Stimulated activated CD4-positive, alpha-beta T cell treated with anti-CD3 and anti-CD28 coated beads, Interleukin-15, amount 100 ng/mL, for 48 hours (primary cell): ENCODE data around the gene CATSPER1.
"Not testable (repeated sequence)": the region's sequence is repeated elsewhere in the genome, so short reads cannot be mapped to it uniquely, and the experiment has no call there.

Experiments used
- DNase-seq, 2 donors: peaks; one replicate each; pipeline ENCODE4 v3.0.0-alpha.2; 2020; ENCODE audit warnings: low read depth in 2 of 2

The CATSPER1 gene

DNA sequence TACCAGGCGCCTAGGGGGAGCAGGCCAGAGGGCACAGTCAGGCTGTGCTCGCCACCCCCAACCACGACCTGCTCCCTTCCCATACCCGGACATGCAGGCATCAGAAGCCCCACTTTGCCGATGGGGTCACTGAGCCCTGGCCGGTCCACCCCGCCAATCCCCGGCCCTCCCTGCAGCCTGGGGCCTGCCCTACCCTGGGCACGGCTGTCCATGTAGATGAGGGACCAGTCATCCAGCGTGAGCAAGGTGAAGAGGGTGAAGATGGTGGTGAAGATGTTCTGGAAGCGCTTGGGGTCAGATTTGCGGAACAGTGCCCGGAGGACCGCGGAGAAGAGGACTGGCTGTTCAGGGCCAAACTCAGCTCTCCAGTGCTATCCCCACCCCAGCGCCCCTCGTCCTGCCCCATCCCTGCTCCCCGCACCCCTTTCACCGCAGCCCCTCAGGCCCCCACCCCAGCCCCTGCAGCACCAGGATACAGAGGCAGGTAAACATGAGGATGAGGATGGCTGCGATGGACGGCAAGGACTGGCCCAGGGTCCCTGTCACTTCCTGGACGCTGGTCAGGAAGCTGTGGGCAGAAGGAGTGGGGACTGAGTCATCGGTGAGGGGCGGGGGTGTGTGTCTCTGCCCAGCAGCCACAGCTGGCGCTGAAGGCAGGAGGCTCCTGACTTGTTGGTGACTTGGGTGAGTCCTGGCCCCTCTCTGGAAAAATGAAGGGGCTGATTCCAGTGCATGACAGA, 5.5 kb downstream of the CATSPER1 start:
- no peak for DNase-seq

DNA sequence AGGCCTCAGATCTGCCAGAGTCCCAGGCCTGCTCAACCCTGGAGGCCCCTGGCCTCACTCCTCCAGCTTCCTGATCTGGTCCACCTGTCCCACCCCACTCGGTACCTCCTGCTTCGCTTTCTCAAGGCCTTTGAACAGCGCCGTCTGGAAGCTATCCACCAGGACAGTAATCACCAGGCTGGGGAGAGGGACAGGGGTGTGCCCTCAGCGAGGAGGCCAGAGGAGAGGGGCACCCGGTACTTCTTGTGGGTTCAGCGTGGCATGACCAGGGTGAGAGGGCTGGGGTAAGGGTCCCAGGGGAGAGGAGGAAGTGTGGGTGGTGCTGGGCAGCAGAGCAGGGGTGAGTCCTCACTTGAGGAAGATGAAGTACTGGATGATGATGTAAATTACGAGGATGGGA, 6.1 kb downstream of the CATSPER1 start:
- DNase-seq = no peak

DNA sequence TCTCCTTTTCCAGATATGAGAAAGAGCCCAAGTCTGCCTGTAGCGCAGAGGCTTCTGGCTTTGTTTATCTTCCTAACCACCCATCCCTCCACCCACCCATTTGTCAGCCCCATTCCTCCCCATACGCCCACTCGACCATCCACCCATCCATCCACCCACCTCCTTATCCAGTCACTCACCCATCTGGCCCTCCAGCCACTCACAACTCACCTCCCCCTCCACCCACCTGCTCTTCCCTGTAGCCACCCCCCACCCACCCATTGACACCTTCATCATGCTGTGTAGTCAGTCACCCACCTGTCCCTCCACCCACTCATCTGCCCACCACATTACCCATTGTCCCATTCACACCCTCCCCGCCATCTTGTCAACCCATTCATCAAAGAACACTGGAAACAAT, 9.0 kb downstream of the CATSPER1 start:
- no peak for DNase-seq

DNA sequence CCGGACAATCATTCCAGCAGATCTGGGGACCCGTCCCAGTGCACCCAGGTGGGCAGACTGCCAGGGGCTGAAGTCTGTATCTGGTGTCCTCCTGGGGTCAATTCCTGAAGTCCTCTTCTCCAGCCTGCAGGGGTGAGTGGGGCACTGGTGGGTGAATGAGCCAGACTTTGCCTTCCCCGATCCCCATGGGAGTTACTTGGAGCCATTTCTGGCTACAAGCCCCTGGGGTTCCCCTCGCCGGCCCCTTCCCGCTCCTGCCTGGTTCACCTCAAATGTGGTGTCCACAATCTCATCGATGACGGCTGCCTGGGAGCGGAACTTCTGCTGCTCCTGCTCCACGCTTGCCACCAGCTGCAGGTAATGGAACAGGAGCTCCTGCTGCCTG, 9.5 kb downstream of the CATSPER1 start:
- DNase-seq = no peak

- DNase-seq = no peak
Measured at GRCh38 chr11:66015936-66016792, 10.1 kb downstream of the CATSPER1 start.

DNA sequence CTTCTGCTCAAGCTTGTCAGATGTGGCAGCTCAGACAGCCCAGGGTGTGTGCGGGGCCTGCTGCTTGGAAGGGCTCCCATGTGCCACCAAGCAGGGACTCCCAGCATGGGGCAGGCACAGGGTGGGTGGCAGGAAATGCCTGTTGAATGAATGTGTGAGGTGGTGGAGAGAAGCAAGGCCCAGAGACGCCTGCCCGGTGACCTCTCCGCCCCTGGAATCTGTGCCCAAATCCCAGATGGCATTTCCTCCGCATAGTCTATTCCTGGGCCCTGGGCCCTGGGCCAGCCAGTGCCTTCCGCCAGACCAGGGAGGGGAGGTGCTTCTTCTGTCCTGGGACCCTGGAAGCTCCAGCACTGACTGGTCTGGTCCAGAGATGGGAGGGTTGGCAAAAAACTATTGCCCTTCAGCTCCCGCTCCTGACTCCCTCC, 10.8 kb downstream of the CATSPER1 start:
- no peak for DNase-seq

- DNase-seq = no peak
Measured at GRCh38 chr11:66014804-66015453, 11.3 kb downstream of the CATSPER1 start.

DNA sequence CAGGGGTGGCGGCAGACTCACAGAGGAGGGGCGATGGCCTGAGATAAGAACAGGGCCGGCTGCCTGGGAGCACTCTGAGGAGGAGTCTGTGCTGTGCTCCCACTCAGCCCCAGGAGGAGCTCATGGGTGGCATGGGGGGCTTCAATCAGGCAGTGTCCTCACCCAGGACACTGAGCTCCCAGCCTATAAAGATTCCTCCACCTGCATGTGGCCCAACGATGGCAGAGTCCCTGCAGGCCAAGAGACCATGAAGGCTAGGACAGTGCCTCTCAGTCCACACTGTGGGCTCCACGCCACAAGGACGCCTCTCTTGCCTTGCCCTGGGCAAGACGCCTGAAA, 12.5 kb downstream of the CATSPER1 start:
- DNase-seq = no peak

GRCh38 chr11:66012946-66013761, 13.1 kb downstream of the CATSPER1 start:
- no peak for DNase-seq

GRCh38 chr11:66012371-66012945, 13.8 kb downstream of the CATSPER1 start:
- no peak for DNase-seq

DNA sequence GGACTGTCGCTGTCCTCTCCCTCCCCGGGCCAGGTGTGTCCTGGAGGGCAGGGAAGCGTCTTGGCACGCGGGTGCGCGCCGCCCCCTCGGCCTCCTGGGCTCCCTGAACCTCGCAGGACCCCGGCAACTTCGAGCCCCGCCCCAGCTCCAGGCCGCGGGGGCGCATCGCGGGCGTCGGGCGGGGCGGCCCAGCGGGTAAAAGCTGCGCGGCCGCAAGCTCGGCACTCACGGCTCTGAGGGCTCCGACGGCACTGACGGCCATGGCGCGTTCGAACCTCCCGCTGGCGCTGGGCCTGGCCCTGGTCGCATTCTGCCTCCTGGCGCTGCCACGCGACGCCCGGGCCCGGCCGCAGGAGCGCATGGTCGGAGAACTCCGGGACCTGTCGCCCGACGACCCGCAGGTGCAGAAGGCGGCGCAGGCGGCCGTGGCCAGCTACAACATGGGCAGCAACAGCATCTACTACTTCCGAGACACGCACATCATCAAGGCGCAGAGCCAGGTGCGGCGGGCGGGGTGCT, 14.4 kb downstream of the CATSPER1 start, which contains the start of gene CST6:
Gene CST6, plus strand, starts transcription at position 224 of the 519 bp plus-strand sequence. Its CDS starts 37 bp downstream, at position 261.
- no peak for DNase-seq

GRCh38 chr11:66011239-66011784, 15.0 kb downstream of the CATSPER1 start:
- DNase-seq = no peak

DNA sequence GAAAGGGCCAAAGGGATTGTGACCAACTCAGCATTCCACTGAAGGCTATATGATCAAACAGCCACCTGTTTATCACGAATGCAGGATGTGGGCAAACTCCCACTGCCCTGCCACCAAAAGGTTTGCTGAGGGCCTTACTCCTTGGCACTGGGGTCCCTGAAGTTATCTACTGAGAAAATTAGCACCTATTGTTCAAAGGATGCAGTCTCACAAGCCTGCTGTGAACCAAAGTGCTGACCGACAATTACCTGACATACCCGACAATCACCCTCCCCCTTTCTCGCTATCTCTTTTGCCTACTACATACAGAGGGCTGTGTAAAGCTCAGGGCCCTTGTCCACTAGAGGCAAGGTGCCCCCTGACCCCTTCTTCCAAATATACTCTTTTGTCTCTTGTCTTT, 16.2 kb downstream of the CATSPER1 start:
- not testable (repeated sequence) for DNase-seq

GRCh38 chr11:66008468-66009101, 17.7 kb downstream of the CATSPER1 start:
- no peak for DNase-seq

- DNase-seq = no peak
Measured at GRCh38 chr11:66008095-66008467, 18.2 kb downstream of the CATSPER1 start.

GRCh38 chr11:66007201-66007634, 19.1 kb downstream of the CATSPER1 start:
- no peak for DNase-seq

DNA sequence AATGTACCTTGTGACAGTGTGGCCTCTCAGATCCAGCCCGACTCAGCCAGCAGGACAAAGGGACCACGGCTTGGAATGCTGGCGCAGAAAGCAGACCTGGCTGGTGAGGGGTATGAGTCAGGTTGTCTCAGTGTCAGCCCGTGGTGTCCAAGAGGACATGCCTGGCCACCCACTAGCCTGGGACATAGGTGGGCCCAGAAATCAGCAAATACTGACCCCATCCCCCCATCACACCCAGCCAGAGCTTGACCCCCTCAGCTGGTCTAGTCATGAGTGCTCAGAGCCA, 19.4 kb downstream of the CATSPER1 start:
- no peak for DNase-seq

DNA sequence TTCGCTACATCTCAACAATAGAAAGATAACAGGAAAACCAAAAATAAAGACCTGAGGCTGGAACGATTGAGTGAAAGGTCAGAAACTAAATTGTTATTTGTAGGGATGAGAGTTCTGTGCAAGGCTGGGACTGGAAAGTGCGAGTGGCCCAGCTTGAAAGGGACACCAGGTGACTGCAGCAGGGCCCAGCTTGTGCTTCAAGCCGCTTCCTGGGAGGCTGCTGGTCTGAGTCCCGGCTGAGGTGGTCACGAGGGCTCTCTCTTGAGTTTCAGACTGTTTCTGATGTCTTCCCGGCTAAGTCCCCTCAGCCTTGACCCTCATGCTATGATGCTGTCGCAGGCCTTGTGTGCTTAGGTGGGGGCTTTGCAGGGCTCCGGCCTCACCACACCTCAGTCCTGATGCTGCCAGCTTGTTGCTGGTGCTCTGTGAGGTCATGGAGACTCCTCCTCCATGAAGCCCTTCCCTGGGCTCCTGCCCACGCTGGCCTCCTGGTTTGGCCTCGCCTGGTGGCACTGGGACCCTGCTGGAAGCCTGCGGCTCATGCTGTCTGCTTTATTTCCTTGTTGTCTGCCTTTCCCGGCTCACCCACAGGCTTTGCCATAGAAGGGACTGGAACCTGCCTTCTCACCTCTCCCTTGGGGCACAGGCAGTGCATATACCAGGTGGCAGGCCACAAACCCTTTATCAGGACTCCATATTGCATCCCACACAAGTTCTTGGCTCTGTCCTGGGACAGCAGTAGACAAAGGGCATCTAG, 20.0 kb downstream of the CATSPER1 start:
- DNase-seq = no peak

DNA sequence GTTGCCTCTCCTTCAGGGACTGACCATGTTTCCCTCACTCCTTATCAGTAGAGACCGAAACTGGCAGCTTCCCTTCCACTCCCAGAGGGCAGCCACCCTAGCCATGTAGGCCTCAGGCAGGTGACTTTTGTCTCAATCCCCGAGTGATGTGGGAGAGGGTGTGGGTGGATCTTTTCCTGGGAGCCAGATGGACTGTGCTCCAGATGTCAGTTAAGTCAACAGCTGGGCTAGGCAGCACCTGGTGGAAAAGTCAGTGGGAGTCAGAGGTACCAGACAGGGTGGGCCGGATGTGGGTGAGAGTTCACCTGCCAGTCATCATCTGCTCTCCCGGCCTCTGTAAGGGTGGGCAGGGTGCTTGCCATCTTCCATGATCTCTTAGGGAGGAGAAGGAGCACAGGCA, 22.1 kb downstream of the CATSPER1 start:
- DNase-seq = no peak

DNA sequence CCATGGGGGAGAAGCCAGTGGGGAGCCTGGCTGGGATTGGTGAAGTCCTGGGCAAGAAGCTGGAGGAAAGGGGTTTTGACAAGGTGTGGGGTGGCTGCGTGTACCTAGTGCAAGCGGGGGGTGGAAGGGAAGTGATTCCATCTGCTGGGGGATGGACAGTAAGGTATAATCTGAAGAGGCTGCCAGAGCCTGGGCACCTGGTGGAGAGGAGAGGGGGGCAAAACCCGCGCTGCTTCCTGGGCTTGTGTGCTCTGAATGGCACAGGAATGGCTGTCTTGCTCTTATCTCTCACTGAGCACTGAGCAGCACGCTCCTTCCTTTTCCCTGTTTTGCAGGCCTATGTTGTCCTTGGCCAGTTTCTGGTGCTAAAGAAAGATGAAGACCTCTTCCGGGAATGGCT, 23.0 kb downstream of the CATSPER1 start:
- no peak for DNase-seq
